Measurements from ENCODE around the gene SKIDA1.

DNA sequence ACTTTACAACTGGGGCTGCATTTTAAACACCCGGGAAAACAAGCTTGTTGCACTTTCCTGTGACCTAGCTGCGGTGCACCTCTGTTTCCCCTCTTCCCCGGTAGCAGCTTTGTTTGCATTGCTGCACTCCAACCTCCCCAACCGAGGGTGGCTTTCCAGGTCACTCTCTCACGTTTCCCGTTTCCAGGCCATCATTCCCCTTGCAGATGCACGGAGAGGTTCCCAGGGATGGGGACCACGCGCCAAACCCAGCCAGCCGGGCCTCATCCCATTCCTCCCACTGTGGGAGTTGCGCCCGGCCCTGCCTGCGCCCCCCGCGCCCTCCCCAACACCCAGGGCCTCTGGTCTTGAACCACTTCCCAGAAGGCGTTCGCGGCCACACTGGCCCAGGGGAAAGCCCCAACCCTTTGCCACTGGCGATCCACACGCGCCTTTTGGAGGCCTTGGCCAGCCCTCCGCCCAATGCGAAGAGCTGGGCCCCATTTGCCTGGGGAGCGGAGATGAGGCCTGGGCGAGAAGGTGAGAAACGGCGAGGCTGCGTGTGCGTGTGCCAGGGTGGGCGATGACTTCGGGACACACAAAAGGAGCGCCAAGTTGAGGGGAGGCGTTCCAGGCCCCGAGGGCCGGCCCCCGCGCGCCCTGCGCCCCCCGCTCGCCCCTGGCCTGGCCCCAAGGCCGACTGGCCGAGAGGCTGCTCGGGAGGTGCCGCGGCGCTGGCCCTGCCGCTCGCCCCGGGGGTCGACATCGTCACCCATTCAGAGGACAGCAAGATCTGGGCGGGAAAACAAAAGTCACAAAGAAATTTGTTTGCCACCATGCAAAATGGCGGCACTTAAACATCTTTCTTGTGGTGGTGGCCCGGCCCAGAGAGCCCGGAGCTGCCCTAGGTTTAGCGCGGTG lies 15.9 kb downstream of the SKIDA1 start:
- TF ChIP-seq, protein P1, sequence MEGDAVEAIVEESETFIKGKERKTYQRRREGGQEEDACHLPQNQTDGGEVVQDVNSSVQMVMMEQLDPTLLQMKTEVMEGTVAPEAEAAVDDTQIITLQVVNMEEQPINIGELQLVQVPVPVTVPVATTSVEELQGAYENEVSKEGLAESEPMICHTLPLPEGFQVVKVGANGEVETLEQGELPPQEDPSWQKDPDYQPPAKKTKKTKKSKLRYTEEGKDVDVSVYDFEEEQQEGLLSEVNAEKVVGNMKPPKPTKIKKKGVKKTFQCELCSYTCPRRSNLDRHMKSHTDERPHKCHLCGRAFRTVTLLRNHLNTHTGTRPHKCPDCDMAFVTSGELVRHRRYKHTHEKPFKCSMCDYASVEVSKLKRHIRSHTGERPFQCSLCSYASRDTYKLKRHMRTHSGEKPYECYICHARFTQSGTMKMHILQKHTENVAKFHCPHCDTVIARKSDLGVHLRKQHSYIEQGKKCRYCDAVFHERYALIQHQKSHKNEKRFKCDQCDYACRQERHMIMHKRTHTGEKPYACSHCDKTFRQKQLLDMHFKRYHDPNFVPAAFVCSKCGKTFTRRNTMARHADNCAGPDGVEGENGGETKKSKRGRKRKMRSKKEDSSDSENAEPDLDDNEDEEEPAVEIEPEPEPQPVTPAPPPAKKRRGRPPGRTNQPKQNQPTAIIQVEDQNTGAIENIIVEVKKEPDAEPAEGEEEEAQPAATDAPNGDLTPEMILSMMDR (IDR thresholded peaks at IDR 0.05) = no peak
- no peak for TF ChIP-seq POLR2A (IDR thresholded peaks at IDR 0.05)

Measured in adrenal gland (tissue), 5 donors.